ENCODE data around the gene RYR2. TPM values are rescaled to one million over a fixed set of nuclear protein-coding genes. Genes with fewer than 3 reads are reported as not detected.

Gene RYR2
- total and polyA plus RNA-seq, 5 experiments from 2014 or later = not detected

Small RNA genes within 50 kb of the gene (microRNA-seq; reads per million reads assigned to microRNA genes)
- not detected for gene MIR4428 (ENCODE audit: borderline microRNAs expressed)

Other genes with a start within 250 kb of the RYR2 start
- gene MTR, start 246.9 kb upstream of the RYR2 start, total RNA-seq = 10 to 100 TPM; 67.1 to 67.9 TPM
- gene MTR, start 246.9 kb upstream of the RYR2 start, polyA plus RNA-seq = 10 to 100 TPM; 14.8 to 25.6 (median 18.3) TPM
- not detected for gene MT1HL1, start 37.7 kb upstream of the RYR2 start, total RNA-seq
- not detected for gene MT1HL1, start 37.7 kb upstream of the RYR2 start, polyA plus RNA-seq

Measured in naive thymus-derived CD8-positive, alpha-beta T cell (primary cell).